ENCODE data around the gene PLAC1. TPM values are rescaled to one million over a fixed set of nuclear protein-coding genes. Genes with fewer than 3 reads are reported as not detected.
A peak's percentile ranks its signal among the peaks of the same experiment; 100 is the strongest.

Gene PLAC1
- total RNA-seq, 1 experiment from 2014 or later, result 2.7 TPM

GRCh38 chrX:134548257-134549201 lies 109.7 kb downstream of the PLAC1 start:
- TF ChIP-seq CTCF (IDR thresholded peaks at IDR 0.05; ENCODE audit: insufficient read depth in 1 of 2, low read depth in 1 of 2, low read length in 1 of 2, severe bottlenecking in 1 of 2, unreplicated experiment in 1 of 2), result no peak
- Mint-ChIP-seq H3K27ac (ENCODE audit: unreplicated experiment) (peak overlapping the region; percentile 98), H3K9me3 (ENCODE audit: unreplicated experiment) (no peaks in the 10 kb centered on the region), H3K27me3 (ENCODE audit: insufficient read depth, unreplicated experiment) (no peaks in the 10 kb centered on the region), H3K36me3 (ENCODE audit: insufficient read depth, unreplicated experiment) (peaks cover 12% of the 10 kb centered on the region), H3K4me1 (ENCODE audit: low read depth, unreplicated experiment) (no peaks in the 10 kb centered on the region), H3K4me3 (ENCODE audit: unreplicated experiment) (peak overlapping the region; percentile 99)
- CTCF ChIA-PET, result no interaction called here
- POLR2A ChIA-PET, result no interaction called here
- BruUV-seq (replicated peaks), result TSS peak; percentile 68
- Histone ChIP-seq H3K36me3 (ENCODE audit: control insufficient read depth, insufficient read depth, low read length) (no peaks in the 10 kb centered on the region), H3K4me1 (no peaks in the 10 kb centered on the region; the same call in 1 of the 2 replicates), H3K4me3 (ENCODE audit: low read depth, low read length) (peak overlapping the region; percentile 77), H3K9me3 (no peaks in the 10 kb centered on the region), H3K27me3 (replicated peaks; ENCODE audit: control insufficient read depth, insufficient read depth, low read length) (no peaks in the 10 kb centered on the region)
- intact Hi-C loops (cut with micrococcal nuclease; ENCODE audit: unreplicated experiment), result no loop called here
- DNase-seq, result no peak

- peaks cover 12% of the 10 kb centered on the region for H3K36me3 Mint-ChIP-seq (ENCODE audit: insufficient read depth, unreplicated experiment)
- Histone ChIP-seq H3K36me3 (ENCODE audit: control insufficient read depth, insufficient read depth, low read length) (no peaks in the 10 kb centered on the region), H3K4me3 (ENCODE audit: low read depth, low read length) (peak overlapping the region; percentile 77; the same call in 1 of the 2 replicates), H3K27me3 (replicated peaks; ENCODE audit: control insufficient read depth, insufficient read depth, low read length) (no peaks in the 10 kb centered on the region), H3K9me3 (no peaks in the 10 kb centered on the region), H3K4me1 (no peaks in the 10 kb centered on the region; the same call in 1 of the 2 replicates)
- DNase-seq, result no peak
- POLR2A ChIA-PET, result no interaction called here
- TF ChIP-seq CTCF (IDR thresholded peaks at IDR 0.05; ENCODE audit: insufficient read depth in 1 of 2, low read depth in 1 of 2, low read length in 1 of 2, severe bottlenecking in 1 of 2, unreplicated experiment in 1 of 2), result no peak
- no peak overlapping the region for H3K4me3 Mint-ChIP-seq (ENCODE audit: unreplicated experiment)
- BruUV-seq (replicated peaks), result no TSS peak
- H3K9me3 Mint-ChIP-seq (ENCODE audit: unreplicated experiment), result no peaks in the 10 kb centered on the region
- H3K4me1 Mint-ChIP-seq (ENCODE audit: low read depth, unreplicated experiment), result no peaks in the 10 kb centered on the region
- H3K27me3 Mint-ChIP-seq (ENCODE audit: insufficient read depth, unreplicated experiment), result no peaks in the 10 kb centered on the region
- intact Hi-C loops (cut with micrococcal nuclease; ENCODE audit: unreplicated experiment), result no loop called here
- no peak overlapping the region for H3K27ac Mint-ChIP-seq (ENCODE audit: unreplicated experiment)
- CTCF ChIA-PET, result no interaction called here
Observed at GRCh38 chrX:134547047-134547679, 111.1 kb downstream of the PLAC1 start.

- H3K4me1 ChIP-seq, result no peaks in the 10 kb centered on the region
- intact Hi-C loops (cut with micrococcal nuclease; ENCODE audit: unreplicated experiment), result no loop called here
- Mint-ChIP-seq H3K27ac (ENCODE audit: unreplicated experiment) (no peak overlapping the region), H3K9me3 (ENCODE audit: unreplicated experiment) (no peaks in the 10 kb centered on the region), H3K4me3 (ENCODE audit: unreplicated experiment) (no peak overlapping the region), H3K36me3 (ENCODE audit: insufficient read depth, unreplicated experiment) (peaks cover 12% of the 10 kb centered on the region), H3K4me1 (ENCODE audit: low read depth, unreplicated experiment) (no peaks in the 10 kb centered on the region), H3K27me3 (ENCODE audit: insufficient read depth, unreplicated experiment) (no peaks in the 10 kb centered on the region)
- ChIA-PET POLR2A (no interaction called here), CTCF (no interaction called here)
- no peaks in the 10 kb centered on the region for H3K9me3 ChIP-seq
- H3K36me3 ChIP-seq (ENCODE audit: control insufficient read depth, insufficient read depth, low read length), result no peaks in the 10 kb centered on the region
- no peak for DNase-seq
- H3K4me3 ChIP-seq (ENCODE audit: low read depth, low read length), result no peak overlapping the region
- H3K27me3 ChIP-seq (replicated peaks; ENCODE audit: control insufficient read depth, insufficient read depth, low read length), result no peaks in the 10 kb centered on the region
- TF ChIP-seq CTCF (IDR thresholded peaks at IDR 0.05; ENCODE audit: insufficient read depth in 1 of 2, low read depth in 1 of 2, low read length in 1 of 2, severe bottlenecking in 1 of 2, unreplicated experiment in 1 of 2), result no peak
- BruUV-seq (replicated peaks), result no TSS peak
Observed at GRCh38 chrX:134546187-134546586, 112.1 kb downstream of the PLAC1 start.

Data from Caco-2 (cell line).